ENCODE data around the gene LRRC7. TPM values are rescaled to one million over a fixed set of nuclear protein-coding genes. Genes with fewer than 3 reads are reported as not detected.

The LRRC7 gene
- total and polyA plus RNA-seq, 2 of the 8 experiments (the other 6 are each of a cell fraction or from before 2014, with no cell fraction given): 0.03 to 0.17 TPM

- no peaks in the 10 kb centered on the region for H4K20me1 ChIP-seq (replicated peaks in 1 of 2; ENCODE audit: control insufficient read depth in 1 of 2, insufficient read depth in 2 of 2, low read length in 2 of 2)
- no peaks in the 10 kb centered on the region for H3K4me1 ChIP-seq (replicated peaks in 1 of 4; ENCODE audit: control insufficient read depth in 3 of 4, insufficient read depth in 4 of 4, low read length in 3 of 4)
- H3K9ac ChIP-seq (replicated peaks in 1 of 4; ENCODE audit: extremely low read depth in 1 of 4, low read depth in 3 of 4, low read length in 3 of 4): no peak overlapping the region
- no peak overlapping the region for H2AFZ ChIP-seq (ENCODE audit: low read length)
- FAIRE-seq: no peak
- H4K8ac ChIP-seq (ENCODE audit: extremely low read depth, insufficient read depth, low read length): no peak overlapping the region
- no peaks in the 10 kb centered on the region for H3K27me3 ChIP-seq (replicated peaks in 1 of 4; ENCODE audit: control insufficient read depth in 3 of 4, extremely low read depth in 1 of 4, insufficient read depth in 3 of 4, low read length in 3 of 4)
- H3K23ac ChIP-seq (ENCODE audit: insufficient read length): no peak overlapping the region
- 82% methylated on average over 2 of the region's 2 CpGs; no CpG with 5 or more reads in 1 of the 2 experiments for WGBS, 2 experiments (ENCODE audit: extremely low coverage in 1 of 2, insufficient coverage in 1 of 2, insufficient read length in 1 of 2, insufficient replicate concordance in 2 of 2, low coverage in 1 of 2, low lambda C conversion rate in 2 of 2, missing lambda C conversion rate in 1 of 2)
- H2AK5ac ChIP-seq (ENCODE audit: low read depth, low read length): no peak overlapping the region
- H3K9me3 ChIP-seq (ENCODE audit: insufficient read depth in 2 of 2, low read depth in 1 of 2, low read length in 1 of 2): peaks cover 0 to 12% of the 10 kb centered on the region in 2 experiments; a peak in 2 of 4 replicates
- no peak overlapping the region for H3K4ac ChIP-seq (replicated peaks; ENCODE audit: insufficient read length, low read depth, low read length)
- H3K27ac ChIP-seq (ENCODE audit: low read depth, low read length): no peak overlapping the region
- H2BK5ac ChIP-seq (ENCODE audit: low read depth, low read length): no peak overlapping the region
- H3K14ac ChIP-seq (ENCODE audit: insufficient read length): no peak overlapping the region
- no peak overlapping the region for H2BK15ac ChIP-seq (ENCODE audit: low read length)
- H3K79me2 ChIP-seq (ENCODE audit: control insufficient read depth in 1 of 2, insufficient read depth in 2 of 2, low read length in 2 of 2): no peaks in the 10 kb centered on the region
- H3K23me2 ChIP-seq (ENCODE audit: low read depth, low read length): no peaks in the 10 kb centered on the region
- no peak overlapping the region for H3K4me2 ChIP-seq (ENCODE audit: insufficient read depth in 1 of 2, low read depth in 2 of 2, low read length in 2 of 2)
- H4K91ac ChIP-seq (replicated peaks; ENCODE audit: insufficient read length, low read length): no peak overlapping the region
- no peaks in the 10 kb centered on the region for H3K79me1 ChIP-seq (ENCODE audit: low read depth, low read length)
- no peak for DNase-seq (ENCODE audit: low read depth in 1 of 2, low spot score in 2 of 2)
- no peak overlapping the region for H3K18ac ChIP-seq (ENCODE audit: extremely low read depth, low read length)
- no peaks in the 10 kb centered on the region for H3K36me3 ChIP-seq (ENCODE audit: control insufficient read depth in 2 of 4, insufficient read depth in 4 of 4, low read length in 3 of 4)
- no peak overlapping the region for H3K56ac ChIP-seq (replicated peaks; ENCODE audit: insufficient read length, low read depth, low read length)
- H2BK12ac ChIP-seq (ENCODE audit: low read depth, low read length): no peak overlapping the region
- H3K4me3 ChIP-seq (ENCODE audit: extremely low read depth in 1 of 4, insufficient read depth in 2 of 4, low read depth in 3 of 4, low read length in 4 of 4): no peak overlapping the region
- H2BK120ac ChIP-seq (replicated peaks; ENCODE audit: low read depth, low read length): no peak overlapping the region
- no peak overlapping the region for H2BK20ac ChIP-seq (ENCODE audit: low read length)
- POLR2A ChIA-PET (ENCODE audit: partially characterized antibody): no interaction called here
- H4K5ac ChIP-seq (ENCODE audit: insufficient read length, low read depth, low read length): no peak overlapping the region
- CTCF ChIA-PET (ENCODE audit: partially characterized antibody): no interaction called here
- no peak for TF ChIP-seq KDM5A (IDR thresholded peaks at IDR 0.05; ENCODE audit: low read length)
- no peak for TF ChIP-seq KDM4A (IDR thresholded peaks at IDR 0.05; ENCODE audit: low read depth, low read length, severe bottlenecking)
These were observed 362.7 kb downstream of the LRRC7 start for GRCh38 chr1:69930396-69930795.
